Activated gamma-delta T cell (primary cell): ENCODE measurements around the gene PTGR3.

Source experiments
- DNase-seq: peaks from one replicate; lab custom pipeline; 2025; lab: John Stamatoyannopoulos, UW
- total RNA-seq, 2 donors: gene quantifications; one replicate each; lab custom pipeline; 2026; lab: John Stamatoyannopoulos, UW

PTGR3 gene
- total RNA-seq = 69.8 to 75.8 reads per million in 2 donors

GRCh38 chr18:75209129-75209950 lies at the start of gene PTGR3:
PTGR3 (minus strand) TSS chr18:75209139; CDS start chr18:75209058, 81 bp downstream.
- DNase-seq = peak; percentile 72

GRCh38 chr18:75257605-75258004 lies 48.7 kb upstream of the PTGR3 start:
- DNase-seq = no peak

GRCh38 chr18:75256376-75256775 lies 47.4 kb upstream of the PTGR3 start:
- no peak for DNase-seq

GRCh38 chr18:75255094-75255493 lies 46.2 kb upstream of the PTGR3 start:
- DNase-seq = no peak

GRCh38 chr18:75253784-75254183 lies 44.8 kb upstream of the PTGR3 start:
- DNase-seq = no peak

- DNase-seq = no peak
Measured at GRCh38 chr18:75253043-75253442, 44.1 kb upstream of the PTGR3 start.

- no peak for DNase-seq
Measured at GRCh38 chr18:75252136-75252535, 43.2 kb upstream of the PTGR3 start.

GRCh38 chr18:75251466-75251865 lies 42.5 kb upstream of the PTGR3 start:
- DNase-seq = no peak

GRCh38 chr18:75250471-75250821 lies 41.5 kb upstream of the PTGR3 start:
- DNase-seq = peak; percentile 20

- DNase-seq = no peak
Measured at GRCh38 chr18:75249672-75250470, 40.9 kb upstream of the PTGR3 start.

GRCh38 chr18:75249175-75249518 lies 40.2 kb upstream of the PTGR3 start:
- DNase-seq = no peak

- DNase-seq = no peak
Measured at GRCh38 chr18:75248426-75249174, 39.7 kb upstream of the PTGR3 start.

GRCh38 chr18:75247611-75248421 lies 38.9 kb upstream of the PTGR3 start:
- no peak for DNase-seq

GRCh38 chr18:75246721-75247610 lies 38.0 kb upstream of the PTGR3 start:
- DNase-seq = no peak

GRCh38 chr18:75244351-75245313 lies 35.7 kb upstream of the PTGR3 start:
- no peak for DNase-seq

GRCh38 chr18:75241705-75242104 lies 32.8 kb upstream of the PTGR3 start:
- no peak for DNase-seq

- no peak for DNase-seq
Measured at GRCh38 chr18:75240433-75240832, 31.5 kb upstream of the PTGR3 start.

- DNase-seq = no peak
Measured at GRCh38 chr18:75238786-75239185, 29.8 kb upstream of the PTGR3 start.

GRCh38 chr18:75238100-75238499 lies 29.2 kb upstream of the PTGR3 start:
- no peak for DNase-seq
